GM12892 (cell line): Measurements from ENCODE around the gene ERVMER34-1.

ENCODE experiments used
- DNase-seq: peaks from one replicate; pipeline ENCODE4 v3.0.0; 2011; ENCODE audit not compliant: insufficient read length
- FAIRE-seq: peaks from 2 replicates; lab custom pipeline; 2011; peaks lifted over from hg19 to GRCh38; lab: Jason Lieb, UNC
- POLR2A ChIP-seq: IDR thresholded peaks from 2 replicates; pipeline ENCODE4 v1.6.1; 2011; ENCODE audit warnings: low read depth, low read length, control low read depth
- POLR2AphosphoS5 ChIP-seq: IDR thresholded peaks from 2 replicates; pipeline ENCODE4 v1.6.1; 2011; ENCODE audit warnings: low read depth, low read length, control low read depth
- TAF1 ChIP-seq: IDR thresholded peaks from 2 replicates; pipeline ENCODE4 v1.6.1; 2011; ENCODE audit warnings: low read depth, mild to moderate bottlenecking, control low read depth, low read length, borderline replicate concordance

The ERVMER34-1 gene

DNA sequence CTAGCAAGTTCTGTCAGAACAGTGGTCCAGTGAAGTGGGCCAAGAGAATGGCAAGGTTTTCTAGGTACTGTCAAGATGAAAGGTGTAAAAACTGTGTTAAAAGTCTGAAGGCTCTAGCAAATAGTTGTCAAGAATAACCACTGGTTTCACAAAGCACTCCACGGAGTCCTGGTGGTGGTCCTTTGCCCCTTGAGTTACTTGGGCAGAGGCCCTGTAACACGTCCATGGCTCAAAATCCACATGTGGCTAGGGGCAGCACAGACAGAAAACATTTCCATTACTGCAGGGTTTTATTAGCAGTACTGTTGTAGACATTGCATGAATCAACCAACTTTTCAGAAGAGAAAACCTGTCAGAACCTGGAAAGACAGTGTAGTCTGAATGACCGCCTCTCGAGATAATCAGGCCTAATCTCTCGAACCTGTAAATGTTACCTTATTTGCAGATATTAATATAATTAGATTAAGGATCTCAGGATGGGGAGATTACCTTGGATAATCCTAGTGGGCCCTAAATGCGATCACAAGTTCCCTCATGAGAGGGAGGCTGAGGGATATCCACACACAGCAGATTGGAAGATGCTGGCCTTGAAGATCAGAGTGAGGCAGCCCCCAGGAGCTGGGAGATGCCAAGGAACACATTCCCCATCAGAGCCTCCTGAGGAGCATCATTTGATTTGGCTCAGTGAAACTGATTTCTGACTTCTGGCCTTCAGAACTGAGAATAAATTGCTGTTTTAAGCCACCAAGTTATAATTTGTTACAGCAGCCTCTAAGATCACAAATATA lies 34.7 kb downstream of the ERVMER34-1 start:
- TF ChIP-seq POLR2AphosphoS5 (no peak; the same call in 1 of the 2 replicates), POLR2A (peak; percentile 54; the same call in 1 of the 2 replicates)
- no peak for FAIRE-seq

GRCh38 chr4:52715914-52716313 lies 35.3 kb downstream of the ERVMER34-1 start:
- FAIRE-seq (no peak), DNase-seq (no peak)
- TF ChIP-seq POLR2A (no peak), TAF1 (no peak), POLR2AphosphoS5 (no peak)

More for the DNA sequence above, 34.7 kb downstream of the ERVMER34-1 start:
- DNase-seq, result no peak

- FAIRE-seq (peak; percentile 9), DNase-seq (no peak)
- TF ChIP-seq TAF1 (no peak), POLR2AphosphoS5 (peak; percentile 49; the same call in 1 of the 2 replicates), POLR2A (peak; percentile 47)
These were observed 35.8 kb downstream of the ERVMER34-1 start for GRCh38 chr4:52715255-52715897.

GRCh38 chr4:52714597-52715254 lies 36.5 kb downstream of the ERVMER34-1 start:
- DNase-seq, result no peak
- peak; percentile 77 for FAIRE-seq
- TF ChIP-seq POLR2AphosphoS5, result peak; percentile 22; the same call in 1 of the 2 replicates
- peak; percentile 63 for TF ChIP-seq POLR2A
- no peak for TF ChIP-seq TAF1

DNA sequence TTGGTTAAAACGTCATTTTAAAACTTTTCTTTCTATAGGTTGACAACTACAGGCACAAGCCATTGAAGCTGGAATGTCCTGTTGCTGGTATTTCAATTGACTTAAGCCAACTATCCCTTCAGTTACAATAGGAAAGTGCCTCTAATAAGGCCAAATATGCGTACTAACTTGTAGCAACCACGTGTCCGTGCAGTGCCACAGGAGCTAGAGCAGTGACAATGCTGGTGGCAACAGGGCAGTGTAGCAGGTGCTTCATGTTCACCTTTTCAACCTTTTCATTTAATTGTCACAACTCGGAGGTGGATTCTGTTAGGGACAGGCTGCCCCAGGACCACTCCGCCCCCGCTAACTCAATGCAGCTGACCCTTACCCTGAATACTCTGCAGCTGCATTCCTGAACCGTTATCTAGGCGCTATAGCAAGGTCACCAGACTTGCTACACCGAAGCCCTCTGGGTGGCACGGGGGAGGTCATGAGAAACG lies 37.7 kb downstream of the ERVMER34-1 start:
- FAIRE-seq (no peak), DNase-seq (no peak)
- TF ChIP-seq POLR2A, result peak; percentile 57; the same call in 1 of the 2 replicates
- TF ChIP-seq POLR2AphosphoS5, result no peak

DNA sequence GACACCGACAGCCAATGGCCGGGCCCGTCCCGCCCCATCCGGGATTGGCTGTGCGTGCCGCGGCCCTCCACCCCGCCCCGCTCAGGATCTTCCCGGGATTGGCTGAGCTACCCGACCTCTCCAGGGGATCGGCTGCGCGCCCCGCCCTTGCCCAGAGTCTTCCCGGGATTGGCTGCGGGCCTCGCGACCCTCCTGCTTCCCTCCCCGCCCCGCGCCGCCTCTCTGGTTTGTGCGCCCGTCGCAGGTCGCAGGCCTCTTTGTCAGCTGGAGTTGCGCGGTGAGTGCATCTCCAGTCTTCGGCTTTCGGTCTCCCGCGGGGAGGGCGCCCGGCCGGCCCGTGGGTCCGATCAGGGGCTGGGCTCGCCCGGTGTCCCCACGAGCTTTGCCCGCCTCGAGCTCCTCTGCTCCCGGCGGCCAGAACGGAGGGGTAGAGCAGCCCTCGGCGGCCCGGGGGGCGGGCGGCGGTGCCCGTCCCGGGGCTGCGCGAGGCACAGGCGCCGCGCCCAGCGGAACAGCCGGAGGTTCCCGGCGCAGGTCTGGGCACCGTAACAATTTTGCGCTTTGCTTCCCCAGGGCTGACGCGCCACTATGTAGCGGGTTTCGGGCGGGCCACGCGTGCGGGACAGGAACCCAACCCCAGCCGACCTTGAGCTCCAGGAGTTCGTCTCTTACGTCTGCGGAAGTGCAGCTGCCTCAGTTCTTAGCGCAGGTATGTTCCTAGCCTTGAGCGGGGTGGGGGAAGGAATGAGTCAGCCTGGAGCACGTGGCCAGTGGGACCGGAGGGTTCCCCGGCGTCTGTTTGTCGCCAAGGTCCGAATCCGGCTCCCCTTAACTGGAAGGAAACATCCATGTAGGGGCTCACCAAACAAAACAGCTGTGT lies 38.7 kb downstream of the ERVMER34-1 start:
- peak; percentile 98 for FAIRE-seq
- peak; percentile 94 for TF ChIP-seq TAF1
- peak; percentile 93 for TF ChIP-seq POLR2AphosphoS5
- TF ChIP-seq POLR2A, result peak; percentile 98
- peak; percentile 92 for DNase-seq

DNA sequence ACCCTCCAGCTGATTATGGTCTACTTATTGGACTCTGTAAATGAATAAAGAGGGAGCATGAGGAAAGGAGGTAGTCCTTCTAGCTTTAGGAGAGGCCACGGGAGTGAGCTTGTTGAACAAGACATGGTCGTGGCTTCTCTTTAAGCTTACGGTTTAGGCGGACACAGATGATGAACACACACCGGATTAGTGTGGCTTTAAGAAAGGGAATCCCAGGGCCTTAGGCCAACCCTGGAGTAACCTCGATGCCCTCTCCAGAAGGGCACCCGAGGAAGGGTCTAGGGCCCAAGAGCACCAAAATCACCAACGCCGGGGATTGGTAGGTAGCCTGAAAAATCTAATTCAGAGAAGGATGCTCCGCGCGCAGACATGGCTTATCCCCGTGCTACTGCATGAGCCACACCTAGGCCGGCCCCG lies 39.4 kb downstream of the ERVMER34-1 start:
- TF ChIP-seq POLR2AphosphoS5 (peak; percentile 21), POLR2A (no peak; the same call in 1 of the 2 replicates)
- no peak for DNase-seq
- FAIRE-seq, result no peak

GRCh38 chr4:52711272-52711671 lies 40.0 kb downstream of the ERVMER34-1 start:
- FAIRE-seq, result peak; percentile 61
- no peak for DNase-seq
- TF ChIP-seq TAF1 (no peak), POLR2AphosphoS5 (no peak), POLR2A (no peak)

DNA sequence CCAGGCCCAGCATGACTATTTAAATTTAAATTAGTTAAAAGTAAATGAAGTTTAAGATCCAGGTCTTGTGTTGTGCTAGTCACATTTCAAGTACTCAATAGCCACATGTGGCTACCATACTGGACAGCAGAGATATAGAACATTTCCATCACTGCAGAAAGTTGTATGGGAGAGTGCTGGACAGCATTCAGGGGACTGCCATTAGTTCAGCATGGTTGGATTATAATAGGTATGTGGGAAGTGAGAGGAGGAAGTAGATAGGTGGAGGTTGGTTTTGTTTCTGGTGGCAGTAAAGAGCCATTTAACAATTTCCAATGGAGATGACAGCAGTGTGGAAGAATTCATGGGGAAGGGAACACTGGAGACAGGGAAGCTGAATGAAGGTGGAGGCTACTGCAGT lies 42.1 kb downstream of the ERVMER34-1 start:
- DNase-seq, result no peak
- TF ChIP-seq POLR2A (no peak), TAF1 (no peak), POLR2AphosphoS5 (no peak)
- FAIRE-seq, result peak; percentile 58

- TF ChIP-seq POLR2AphosphoS5, result no peak
- FAIRE-seq (no peak), DNase-seq (no peak)
These were observed 46.6 kb downstream of the ERVMER34-1 start for GRCh38 chr4:52704661-52705060.
